Keratinocyte (primary cell): ENCODE measurements around the gene FOXC1. TPM values are rescaled to one million over a fixed set of nuclear protein-coding genes. Genes with fewer than 3 reads are reported as not detected.

Experiments used
- DNase-seq: peaks from one replicate; pipeline ENCODE4 v3.0.0-alpha.2; 2011; ENCODE audit warnings: low read depth, missing footprints, low spot score
- FAIRE-seq: peaks from 2 replicates; lab custom pipeline; 2011; peaks lifted over from hg19 to GRCh38; lab: Jason Lieb, UNC
- H2AFZ ChIP-seq: 2 replicates; pipeline ENCODE4 v1.6.0; 2012; ENCODE audit warnings: low read length, control low read depth, inconsistent platforms; ENCODE audit not compliant: control insufficient read depth
- H3K27ac ChIP-seq: 2 replicates; pipeline ENCODE4 v1.5.1; 2011; ENCODE audit warnings: low read length; ENCODE audit not compliant: control insufficient read depth, insufficient read depth
- H3K27me3 ChIP-seq: 3 replicates; pipeline ENCODE4 v1.6.0; 2011; ENCODE audit warnings: low read length; ENCODE audit not compliant: control insufficient read depth, insufficient read depth; ENCODE audit errors: extremely low read depth
- H3K36me3 ChIP-seq, 2 experiments: 2 replicates in 1 of 2; 3 replicates in 1 of 2; pipeline ENCODE4 v1.5.1; 2011; ENCODE audit warnings: low read length in 2 of 2, mild to moderate bottlenecking in 1 of 2; ENCODE audit not compliant: control insufficient read depth in 2 of 2, insufficient read depth in 2 of 2; ENCODE audit errors: extremely low read depth in 1 of 2
- H3K4me1 ChIP-seq: 3 replicates; pipeline ENCODE4 v1.5.1; 2011; ENCODE audit warnings: low read length; ENCODE audit not compliant: control insufficient read depth, insufficient read depth; ENCODE audit errors: extremely low read depth
- H3K4me2 ChIP-seq: 3 replicates; pipeline ENCODE4 v1.6.0; 2011; ENCODE audit warnings: low read depth, low read length; ENCODE audit not compliant: control insufficient read depth, insufficient read depth; ENCODE audit errors: extremely low read depth
- H3K4me3 ChIP-seq, 3 experiments: fragments of 200-600 bp in 1 of 3; sonication (generic) in 1 of 3; 2 replicates in 2 of 3; 3 replicates in 1 of 3; pipeline ENCODE4 v1.5.1; 2011 to 2016; ENCODE audit warnings: low read length in 3 of 3, mild to moderate bottlenecking in 3 of 3, control low read depth in 2 of 3, inconsistent platforms in 1 of 3, low read depth in 1 of 3, mixed read lengths in 1 of 3, mixed run types in 1 of 3, moderate library complexity in 1 of 3; ENCODE audit not compliant: control insufficient read depth in 2 of 3, insufficient read depth in 2 of 3; ENCODE audit errors: extremely low read depth in 1 of 3
- H3K79me2 ChIP-seq: 2 replicates; pipeline ENCODE4 v1.6.0; 2012; ENCODE audit warnings: low read length; ENCODE audit not compliant: control insufficient read depth, insufficient read depth
- H3K9ac ChIP-seq: 3 replicates; pipeline ENCODE4 v1.6.0; 2011; ENCODE audit warnings: low read length; ENCODE audit not compliant: control insufficient read depth, insufficient read depth; ENCODE audit errors: extremely low read depth
- H3K9me1 ChIP-seq: 3 replicates; pipeline ENCODE4 v1.6.0; 2011; ENCODE audit warnings: low read length; ENCODE audit not compliant: control insufficient read depth, insufficient read depth; ENCODE audit errors: extremely low read depth
- H3K9me3 ChIP-seq: 2 replicates; pipeline ENCODE4 v1.5.1; 2012; ENCODE audit warnings: low read depth, low read length; ENCODE audit not compliant: control insufficient read depth
- H4K20me1 ChIP-seq: 3 replicates; pipeline ENCODE4 v1.6.0; 2011; ENCODE audit warnings: low read length; ENCODE audit not compliant: control insufficient read depth, insufficient read depth; ENCODE audit errors: extremely low read depth
- EZH2 ChIP-seq: IDR thresholded peaks from one replicate; pipeline ENCODE4 v1.6.1; 2012; ENCODE audit warnings: inconsistent platforms, mild to moderate bottlenecking, low read length, moderate library complexity
- dilution Hi-C: fragments of 300-500 bp; cut with MboI; formaldehyde crosslinking; loops from one replicate; pipeline ENCODE4 v1.7.0; 2020; ENCODE audit warnings: low sequenced_read_pairs; ENCODE audit not compliant: extremely low pct_ligation_motif_present
- polyA plus RNA-seq, 5 experiments: library from polyadenylated mRNA; depleted of rRNA in 3 of 5; stranded (reverse) in 3 of 5; stranded (forward) in 1 of 5; unstranded in 1 of 5; fragments of >200 nt; gene quantifications; 1 replicate in 1 of 5; 2 replicates in 3 of 5; 3 replicates in 1 of 5; pipeline versions ENCODE4 v1.2.1 to v1.2.3, GENCODE V29; 2011 to 2012; ENCODE audit warnings: missing spikeins in 2 of 5, low read depth in 1 of 5, low replicate concordance in 1 of 5
- TF ChIP-seq, protein P1 (sequence below), 3 experiments: IDR thresholded peaks in 1 of 3; conservative IDR thresholded peaks in 1 of 3; optimal IDR thresholded peaks in 1 of 3; 2 replicates in 2 of 3; 3 replicates in 1 of 3; pipeline versions ENCODE3 to v1.5.1; 2011; ENCODE audit warnings: low read length in 3 of 3, mild to moderate bottlenecking in 3 of 3, moderate library complexity in 2 of 3, control low read depth in 1 of 3, inconsistent platforms in 1 of 3; ENCODE audit not compliant: insufficient read depth in 2 of 3; ENCODE audit errors: extremely low read depth in 1 of 3

Gene FOXC1
- polyA plus RNA-seq, 1 donor (not counting 4 experiments of a cell fraction or from before 2014, with no cell fraction given), result 4.3 TPM

DNA sequence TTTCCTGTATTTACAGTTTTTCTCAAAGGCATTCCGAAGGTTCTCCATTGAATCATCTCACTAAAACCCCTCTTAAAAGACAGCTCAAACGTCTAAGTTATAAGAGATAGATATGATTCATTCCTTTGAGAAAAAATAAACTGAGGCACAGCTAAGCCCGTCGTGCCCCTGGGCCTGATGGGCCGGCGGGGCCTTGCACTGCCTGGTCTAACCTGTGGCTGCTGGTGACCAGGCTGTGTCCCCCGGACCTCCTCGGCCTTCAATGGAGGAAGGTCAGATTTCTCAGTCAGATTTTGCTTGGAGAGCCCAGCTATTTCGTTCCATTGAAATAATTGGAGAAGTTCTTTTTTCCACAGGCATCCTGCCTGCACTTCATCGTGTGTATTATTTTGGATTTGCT, 11.3 kb upstream of the FOXC1 start:
- Histone ChIP-seq H3K27me3 (peaks cover 31% of the 10 kb centered on the region), H2AFZ (no peak overlapping the region), H3K9me3 (no peaks in the 10 kb centered on the region), H4K20me1 (no peaks in the 10 kb centered on the region), H3K79me2 (no peaks in the 10 kb centered on the region), H3K36me3 (no peaks in the 10 kb centered on the region), H3K9me1 (no peaks in the 10 kb centered on the region), H3K4me1 (peaks cover 9% of the 10 kb centered on the region), H3K9ac (no peak overlapping the region), H3K27ac (no peak overlapping the region), H3K4me3 (no peak overlapping the region), H3K4me2 (no peak overlapping the region)
- no peak for DNase-seq
- TF ChIP-seq EZH2, result no peak
- TF ChIP-seq, protein P1, sequence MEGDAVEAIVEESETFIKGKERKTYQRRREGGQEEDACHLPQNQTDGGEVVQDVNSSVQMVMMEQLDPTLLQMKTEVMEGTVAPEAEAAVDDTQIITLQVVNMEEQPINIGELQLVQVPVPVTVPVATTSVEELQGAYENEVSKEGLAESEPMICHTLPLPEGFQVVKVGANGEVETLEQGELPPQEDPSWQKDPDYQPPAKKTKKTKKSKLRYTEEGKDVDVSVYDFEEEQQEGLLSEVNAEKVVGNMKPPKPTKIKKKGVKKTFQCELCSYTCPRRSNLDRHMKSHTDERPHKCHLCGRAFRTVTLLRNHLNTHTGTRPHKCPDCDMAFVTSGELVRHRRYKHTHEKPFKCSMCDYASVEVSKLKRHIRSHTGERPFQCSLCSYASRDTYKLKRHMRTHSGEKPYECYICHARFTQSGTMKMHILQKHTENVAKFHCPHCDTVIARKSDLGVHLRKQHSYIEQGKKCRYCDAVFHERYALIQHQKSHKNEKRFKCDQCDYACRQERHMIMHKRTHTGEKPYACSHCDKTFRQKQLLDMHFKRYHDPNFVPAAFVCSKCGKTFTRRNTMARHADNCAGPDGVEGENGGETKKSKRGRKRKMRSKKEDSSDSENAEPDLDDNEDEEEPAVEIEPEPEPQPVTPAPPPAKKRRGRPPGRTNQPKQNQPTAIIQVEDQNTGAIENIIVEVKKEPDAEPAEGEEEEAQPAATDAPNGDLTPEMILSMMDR (optimal IDR thresholded peaks at IDR 0.05 in 1 of 3, IDR thresholded peaks at IDR 0.05 in 1 of 3, conservative IDR thresholded peaks at IDR 0.05 in 1 of 3; ENCODE audit: extremely low read depth in 1 of 3, insufficient read depth in 2 of 3, low read length in 3 of 3), result no peak
- dilution Hi-C loops, result no loop called here
- FAIRE-seq, result no peak

DNA sequence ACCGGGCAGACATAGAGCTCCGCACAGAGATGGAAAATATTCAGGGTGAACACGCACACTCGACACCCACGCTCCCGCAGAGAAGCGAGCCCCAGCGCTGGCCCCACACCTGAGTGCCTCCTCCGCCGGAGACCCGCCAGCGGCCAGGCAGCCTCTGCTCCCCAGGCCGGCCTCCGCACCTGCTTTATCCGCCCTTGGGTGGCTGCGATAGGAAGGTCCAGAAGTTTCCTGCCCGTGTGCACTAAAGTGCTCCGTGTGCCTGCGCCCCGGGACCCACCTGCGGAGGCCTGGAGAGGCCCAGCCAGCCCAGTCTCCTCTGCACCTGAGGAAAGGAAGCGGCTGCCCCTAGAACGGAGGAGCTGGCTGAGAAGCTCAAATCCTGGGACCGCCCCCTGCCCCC, 10.8 kb upstream of the FOXC1 start:
- H4K20me1 ChIP-seq, result no peaks in the 10 kb centered on the region
- no peaks in the 10 kb centered on the region for H3K36me3 ChIP-seq
- dilution Hi-C loops, result no loop called here
- no peaks in the 10 kb centered on the region for H3K9me3 ChIP-seq
- H3K79me2 ChIP-seq, result no peaks in the 10 kb centered on the region
- DNase-seq (no peak), FAIRE-seq (no peak)
- peaks cover 26% of the 10 kb centered on the region for H3K27me3 ChIP-seq
- no peak overlapping the region for H3K9ac ChIP-seq
- H3K4me2 ChIP-seq, result no peak overlapping the region
- no peak for TF ChIP-seq EZH2
- TF ChIP-seq, protein P1 (optimal IDR thresholded peaks at IDR 0.05 in 1 of 3, IDR thresholded peaks at IDR 0.05 in 1 of 3, conservative IDR thresholded peaks at IDR 0.05 in 1 of 3; ENCODE audit: extremely low read depth in 1 of 3, insufficient read depth in 2 of 3, low read length in 3 of 3), result no peak
- no peak overlapping the region for H3K4me3 ChIP-seq
- H3K9me1 ChIP-seq, result no peaks in the 10 kb centered on the region
- no peak overlapping the region for H3K27ac ChIP-seq
- H3K4me1 ChIP-seq, result peaks cover 9% of the 10 kb centered on the region
- H2AFZ ChIP-seq, result no peak overlapping the region
